Stimulated activated CD8-positive, alpha-beta memory T cell treated with anti-CD3 and anti-CD28 coated beads, Interleukin-4, amount 100 ng/mL, for 4 hours (primary cell): ENCODE results near the gene PPP3CA.
"Not testable (repeated sequence)": the region's sequence is repeated elsewhere in the genome, so short reads cannot be mapped to it uniquely, and the experiment has no call there.

Experiments
- DNase-seq, 2 donors: peaks; one replicate each; pipeline ENCODE4 v3.0.0-alpha.2; 2020; ENCODE audit warnings: low read depth in 2 of 2, low spot score in 1 of 2

PPP3CA gene

DNA sequence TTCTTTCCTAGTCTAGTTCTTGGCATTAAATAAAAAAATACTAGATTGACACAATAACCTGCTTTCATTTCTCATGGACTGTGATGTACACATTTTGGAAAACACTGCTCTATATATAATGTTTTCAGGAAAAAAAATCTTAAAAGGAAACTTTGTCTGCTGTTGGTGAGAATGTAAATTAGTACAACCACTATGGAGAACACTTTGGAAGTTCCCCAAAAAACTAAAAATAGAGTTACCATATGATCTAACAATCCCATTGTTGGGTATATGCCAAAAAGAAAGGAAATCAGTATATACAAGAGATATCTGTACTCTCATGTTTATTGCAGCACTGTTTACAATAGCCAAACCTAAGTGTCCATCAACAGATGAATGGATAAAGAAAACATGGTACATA, 202.3 kb downstream of the PPP3CA start:
- DNase-seq: no peak

DNA sequence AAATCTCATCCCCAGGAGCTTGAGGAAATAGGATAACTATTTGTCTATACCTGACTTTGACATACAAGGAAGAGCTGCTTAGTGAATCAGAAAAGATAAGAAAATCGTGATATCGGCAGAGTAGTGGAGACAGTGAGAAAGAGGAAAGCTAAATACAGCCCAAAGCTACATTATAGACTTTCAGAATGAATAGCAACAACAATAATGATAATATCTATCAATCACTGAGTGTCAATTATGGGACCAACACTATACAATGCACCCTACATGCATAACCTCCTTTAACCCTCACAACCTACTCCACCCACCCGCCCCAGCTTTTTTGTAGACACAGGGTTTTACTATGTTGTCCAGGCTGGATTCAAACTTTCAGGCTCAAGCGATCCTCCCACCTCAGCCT, 205.1 kb downstream of the PPP3CA start:
- DNase-seq: no peak

DNA sequence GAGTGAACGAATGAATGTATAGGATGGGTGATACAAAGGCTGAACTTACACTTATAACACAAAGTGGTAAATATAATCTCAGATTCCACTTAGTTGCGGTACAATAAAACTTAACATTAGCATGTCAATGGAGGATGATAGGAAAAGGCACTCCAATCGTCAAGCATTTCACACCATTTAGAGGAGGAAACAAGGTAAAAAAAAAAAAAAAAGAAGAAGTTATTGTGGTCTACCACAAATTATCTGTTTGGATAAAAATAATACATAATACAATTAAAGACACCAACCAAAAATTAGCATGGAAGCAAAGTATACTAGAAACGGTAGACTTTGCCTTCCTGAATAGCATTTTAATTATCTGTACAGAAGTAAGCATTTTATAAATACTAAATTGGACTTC, 205.5 kb downstream of the PPP3CA start:
- DNase-seq: no peak

DNA sequence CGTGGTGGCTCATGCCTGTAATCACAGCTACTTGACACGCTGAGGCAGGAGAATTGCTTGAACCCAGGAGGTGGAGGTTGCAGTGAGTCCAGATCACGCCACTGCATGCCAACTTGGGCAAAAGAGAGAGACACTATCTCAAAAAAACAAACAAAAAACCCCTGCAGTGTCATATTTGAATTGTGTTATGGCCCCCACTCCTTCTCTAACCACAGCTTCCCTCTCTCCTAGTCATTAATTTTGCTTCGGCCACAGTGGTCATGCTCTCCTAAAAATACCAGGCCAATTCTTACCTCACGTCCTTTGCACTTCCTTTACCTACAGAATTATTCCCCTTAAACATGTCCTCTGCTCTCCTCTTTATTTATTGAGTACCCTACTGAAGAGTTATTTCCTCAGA, 206.1 kb downstream of the PPP3CA start:
- DNase-seq: no peak

- DNase-seq: no peak
Observed at GRCh38 chr4:101140228-101140627, 207.1 kb downstream of the PPP3CA start.

- DNase-seq: no peak
Observed at GRCh38 chr4:101136373-101137370, 210.7 kb downstream of the PPP3CA start.

DNA sequence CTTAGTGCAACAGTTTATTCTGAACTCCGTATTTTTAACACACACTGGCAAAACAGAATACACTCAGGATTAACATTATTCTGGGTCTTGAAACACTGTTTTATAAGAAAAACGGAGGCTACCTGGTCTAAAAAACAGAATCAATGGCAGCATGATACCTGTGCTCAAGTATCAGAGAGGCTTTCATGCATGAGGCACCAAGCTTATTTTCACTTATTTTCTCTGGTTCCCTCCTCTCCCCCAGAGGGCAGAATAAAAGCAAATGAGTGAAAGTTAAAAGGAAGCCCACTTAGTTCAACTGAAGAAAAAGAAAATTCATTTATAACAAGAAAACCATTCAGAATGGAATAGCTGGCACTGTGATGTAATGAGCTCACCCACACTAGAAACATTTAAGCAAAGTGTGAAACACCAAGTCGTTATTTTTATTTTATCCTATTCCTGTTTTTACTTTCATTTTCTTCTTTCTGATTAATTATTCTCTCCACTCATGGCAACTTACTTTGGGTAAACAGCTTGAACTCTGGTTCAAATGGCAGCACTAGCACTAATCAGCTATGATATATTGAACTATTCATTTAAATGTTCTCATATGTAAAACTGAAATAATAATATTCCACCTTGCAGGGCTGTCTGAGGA, 211.8 kb downstream of the PPP3CA start:
- DNase-seq: no peak

GRCh38 chr4:101131058-101131457, 216.3 kb downstream of the PPP3CA start:
- not testable (repeated sequence) for DNase-seq

DNA sequence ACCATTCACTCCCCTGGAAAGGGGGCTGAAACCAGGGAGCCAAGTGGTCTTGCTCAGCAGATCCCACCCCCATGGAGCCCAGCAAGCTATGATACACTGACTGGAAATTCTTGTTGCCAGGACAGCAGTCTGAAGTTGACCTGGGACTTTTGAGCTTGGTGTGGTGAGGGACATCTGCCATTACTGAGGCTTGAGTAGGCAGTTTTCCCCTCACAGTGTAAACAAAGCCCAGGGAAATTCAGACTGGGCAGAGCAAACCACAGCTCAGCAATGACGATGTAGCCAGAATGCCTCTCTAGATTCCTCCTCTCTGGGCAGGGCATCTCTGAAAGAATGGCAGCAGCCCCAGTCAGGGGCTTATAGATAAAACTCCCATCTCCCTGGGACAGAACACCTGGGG, 218.4 kb downstream of the PPP3CA start:
- not testable (repeated sequence) for DNase-seq

DNA sequence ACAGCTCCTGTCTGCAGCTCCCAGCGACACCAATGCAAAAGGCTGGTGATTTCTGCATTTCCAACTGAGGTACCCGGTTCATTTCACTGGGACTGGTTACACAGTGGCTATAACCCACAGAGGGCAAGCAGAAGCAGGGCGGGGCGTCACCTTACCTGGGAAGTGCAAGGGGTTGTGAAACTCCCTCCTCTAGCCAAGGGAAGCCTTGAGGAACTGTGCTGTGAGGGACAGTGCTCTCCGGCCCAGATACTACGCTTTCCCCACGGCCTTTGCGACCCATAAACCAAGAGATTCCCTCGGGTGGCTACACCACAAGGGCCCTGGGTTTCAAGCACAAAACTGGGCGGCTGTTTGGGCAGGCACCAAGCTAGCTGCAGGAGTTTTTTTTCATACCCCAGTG, 218.9 kb downstream of the PPP3CA start:
- DNase-seq: no peak

GRCh38 chr4:101127176-101127790, 220.0 kb downstream of the PPP3CA start:
- no peak for DNase-seq

- no peak for DNase-seq
Observed at GRCh38 chr4:101126059-101126458, 221.3 kb downstream of the PPP3CA start.

DNA sequence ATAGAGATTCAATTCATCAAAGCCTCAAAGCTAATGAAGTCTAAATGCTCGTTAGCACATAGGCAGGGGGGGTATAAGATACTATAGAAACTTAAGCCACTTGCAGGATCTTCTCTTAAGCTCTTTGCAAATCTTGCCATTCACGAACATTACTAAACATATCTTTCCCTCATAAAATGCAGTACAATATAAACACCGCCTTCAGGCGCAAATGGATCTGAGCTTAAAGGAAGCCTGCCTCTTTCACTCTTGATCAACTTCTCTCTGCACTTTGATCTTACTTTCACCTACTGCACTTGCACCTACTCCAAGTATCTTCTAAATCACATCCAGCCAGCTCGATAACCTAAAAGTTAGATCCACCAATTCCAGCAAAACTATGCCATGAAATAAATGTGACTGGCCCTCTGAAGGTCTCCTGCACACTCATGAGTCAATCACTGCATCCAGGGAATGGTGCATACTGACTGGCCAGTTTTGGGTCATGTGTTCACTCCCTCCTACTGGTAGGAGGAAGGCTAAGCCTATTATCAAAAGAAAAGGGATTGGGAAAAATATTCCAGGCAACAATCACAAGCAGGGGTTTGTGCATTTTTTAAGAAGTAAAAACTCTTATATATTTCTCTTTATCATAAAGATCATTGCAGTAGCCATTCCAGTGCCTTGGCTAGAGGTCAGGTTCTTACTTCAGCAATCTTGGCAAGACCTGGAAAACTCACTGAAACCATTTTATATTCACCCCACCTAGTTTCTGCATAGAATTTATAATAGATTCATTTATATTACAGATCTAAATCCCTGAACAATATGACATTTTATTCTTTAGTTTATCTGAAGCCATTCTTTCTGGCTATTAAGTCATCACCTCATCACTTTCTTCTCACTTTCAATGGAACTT, 222.0 kb downstream of the PPP3CA start:
- no peak for DNase-seq

DNA sequence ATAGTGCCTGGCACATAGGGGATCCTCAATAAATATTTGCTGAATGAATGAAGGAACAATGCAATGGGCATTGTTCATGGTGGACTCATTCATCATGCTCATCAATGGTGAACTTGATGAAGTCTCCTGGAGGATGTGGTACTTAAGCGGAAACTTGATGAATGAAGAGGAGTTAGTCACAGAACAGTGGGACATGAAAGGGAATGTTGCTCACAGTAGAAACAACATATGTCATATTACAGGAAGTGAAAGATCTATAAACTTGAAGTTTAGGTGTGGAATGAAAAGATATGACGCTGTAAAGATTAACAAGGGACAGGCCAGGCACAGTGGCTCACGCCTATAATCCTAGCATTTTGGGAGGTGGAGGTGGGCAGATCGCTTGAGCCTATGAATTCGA, 224.1 kb downstream of the PPP3CA start:
- DNase-seq: no peak

DNA sequence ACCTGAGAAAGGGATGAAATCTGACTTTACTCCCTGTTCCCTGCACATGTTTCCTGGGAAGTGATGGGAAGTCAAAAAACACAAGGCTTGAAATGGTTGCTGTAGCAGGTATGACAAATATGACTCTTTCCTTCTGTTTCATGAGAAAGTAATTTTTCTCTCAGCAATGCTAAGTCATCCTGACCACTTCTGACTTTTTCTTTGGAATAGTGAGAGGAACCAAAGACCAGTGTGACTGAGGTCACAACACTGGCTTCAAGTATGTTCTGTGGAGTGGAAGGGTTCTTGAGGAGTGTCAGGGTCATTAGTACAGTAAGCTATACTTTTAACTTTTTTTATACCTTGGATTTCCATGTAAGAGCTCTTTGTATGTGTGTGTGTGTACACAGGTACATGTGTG, 225.3 kb downstream of the PPP3CA start:
- DNase-seq: no peak

- no peak for DNase-seq
Observed at GRCh38 chr4:101119141-101119540, 228.2 kb downstream of the PPP3CA start.

GRCh38 chr4:101118617-101119016, 228.7 kb downstream of the PPP3CA start:
- no peak for DNase-seq

DNA sequence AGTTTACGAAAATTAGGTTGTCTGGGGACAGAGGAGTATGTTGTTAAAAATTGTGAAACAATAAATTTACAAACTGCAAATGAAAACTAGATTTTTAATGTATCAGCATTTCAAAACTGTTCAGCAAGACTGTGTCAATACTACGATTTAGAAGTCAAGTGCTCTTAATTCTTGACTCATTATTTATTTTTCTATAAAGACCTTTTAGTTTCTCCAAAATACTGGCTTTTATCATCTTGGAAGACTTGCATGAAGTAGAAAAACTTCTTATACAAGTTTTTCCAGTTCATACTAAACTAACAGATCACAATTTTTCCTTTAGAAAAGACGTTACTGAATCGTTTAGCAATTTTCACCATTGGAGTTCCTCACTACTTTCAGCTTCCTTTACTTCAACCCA, 231.4 kb downstream of the PPP3CA start:
- DNase-seq: no peak

DNA sequence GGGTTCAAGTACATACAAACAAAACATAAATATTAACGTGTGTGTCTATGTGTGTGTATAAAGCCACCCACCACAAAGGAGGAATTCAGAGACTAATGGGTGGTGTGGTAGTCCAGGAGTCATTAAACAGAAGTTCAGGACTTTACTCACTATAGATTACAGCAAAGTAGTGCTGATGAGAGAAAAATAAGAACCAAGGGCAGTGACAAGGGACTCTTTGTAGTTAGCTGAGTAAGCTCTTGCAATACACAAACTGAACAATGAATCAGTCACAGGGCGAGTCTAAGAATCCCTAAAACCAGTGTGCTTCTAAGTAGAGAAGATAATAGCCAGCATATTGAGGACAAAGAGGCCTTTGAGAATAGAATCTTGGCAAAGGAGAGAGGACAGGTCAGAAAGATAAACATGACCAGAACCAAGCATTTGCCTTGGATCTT, 232.4 kb downstream of the PPP3CA start:
- no peak for DNase-seq

DNA sequence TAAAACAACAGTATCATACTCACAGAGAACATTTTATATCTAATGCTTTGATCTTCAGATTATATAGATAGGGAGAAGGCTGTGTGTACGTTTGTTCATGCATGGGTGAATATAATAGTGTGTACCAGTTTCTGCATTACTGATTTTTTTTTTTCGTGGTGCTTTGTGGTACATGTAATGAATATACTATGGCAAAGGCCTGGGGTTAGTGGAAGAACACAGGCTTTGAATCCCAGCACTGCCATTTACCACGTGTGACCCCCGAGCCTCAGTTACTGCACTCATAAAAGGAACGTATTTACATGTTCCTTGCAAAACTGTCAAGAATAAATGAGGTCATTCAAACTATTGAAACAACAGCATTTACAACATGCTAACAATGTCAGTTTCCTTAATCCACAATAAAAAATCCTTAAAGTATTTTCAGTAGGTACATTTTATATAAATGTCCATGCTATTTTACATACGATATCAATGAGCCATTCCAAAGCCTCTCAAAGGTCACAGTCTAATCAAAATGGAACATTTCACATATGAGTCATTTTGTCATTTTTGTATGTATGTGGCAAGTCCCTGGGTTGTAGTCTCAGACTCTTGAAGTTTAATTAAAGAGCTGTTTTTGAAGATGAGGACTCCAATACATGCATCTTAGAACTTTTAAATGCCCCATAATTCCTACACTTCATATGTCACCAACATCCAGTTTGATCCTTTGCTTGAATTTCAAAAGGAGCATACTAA, 242.8 kb downstream of the PPP3CA start:
- no peak for DNase-seq
